ENCODE results near the gene RNF31.

- TF ChIP-seq CTCF (IDR thresholded peaks at IDR 0.05) (no peak), POLR2A (IDR thresholded peaks at IDR 0.05) (no peak), EP300 (IDR thresholded peaks at IDR 0.05) (no peak)
Observed at GRCh38 chr14:24150567-24150966, 3.3 kb downstream of the RNF31 start.

Data from ovary (tissue), 3 donors.